VCaP (cell line): ENCODE results near the gene FKBP1A.

ENCODE experiments used
- H3K27ac ChIP-seq: fragments of 450-650 bp; 2 replicates; pipeline ENCODE4 v1.5.1; 2017
- CTCF ChIP-seq: fragments of 450-650 bp; conservative IDR thresholded peaks from 2 replicates; pipeline ENCODE4 v1.5.1; 2017; ENCODE audit warnings: mild to moderate bottlenecking, moderate library complexity

FKBP1A gene

DNA sequence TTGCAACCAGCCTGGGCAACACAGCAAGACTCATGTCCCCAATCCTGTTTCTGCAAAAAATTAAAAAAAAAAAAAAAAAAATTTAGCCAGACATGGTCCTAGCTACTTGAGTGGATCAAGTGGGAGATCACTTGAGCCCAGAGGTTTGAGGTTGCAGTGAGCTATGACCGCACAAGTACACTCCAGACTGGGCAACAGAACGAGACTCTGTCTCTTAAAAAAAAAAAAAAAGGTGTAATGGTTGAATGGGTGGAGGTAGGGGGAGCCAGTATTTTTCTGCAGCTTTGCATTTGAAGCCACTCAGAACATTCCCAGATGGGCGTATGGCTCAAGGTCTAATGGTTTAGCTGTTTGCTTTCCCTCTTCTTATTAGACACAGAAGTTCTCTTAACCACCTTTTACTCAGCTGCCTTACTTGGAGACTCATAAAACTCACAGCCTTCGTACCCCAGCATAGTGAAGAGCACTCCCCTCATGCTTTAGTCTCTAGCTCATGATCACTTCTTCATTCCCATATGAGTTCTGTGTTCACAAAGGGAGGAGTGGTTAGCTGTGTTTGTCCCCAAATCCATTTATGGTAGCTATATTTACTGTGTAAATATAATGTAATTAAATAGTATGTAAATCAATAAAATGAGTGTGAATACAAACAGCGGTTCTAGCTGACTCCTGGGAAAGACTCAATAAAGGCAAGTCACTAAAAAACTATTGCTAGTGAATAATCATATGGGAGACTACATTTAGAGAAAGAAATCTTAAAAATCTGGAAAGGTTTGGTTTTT lies 9.0 kb downstream of the FKBP1A start:
- H3K27ac ChIP-seq, result peak overlapping the region; percentile 11; the same call in 1 of the 2 replicates
- no peak for TF ChIP-seq CTCF

DNA sequence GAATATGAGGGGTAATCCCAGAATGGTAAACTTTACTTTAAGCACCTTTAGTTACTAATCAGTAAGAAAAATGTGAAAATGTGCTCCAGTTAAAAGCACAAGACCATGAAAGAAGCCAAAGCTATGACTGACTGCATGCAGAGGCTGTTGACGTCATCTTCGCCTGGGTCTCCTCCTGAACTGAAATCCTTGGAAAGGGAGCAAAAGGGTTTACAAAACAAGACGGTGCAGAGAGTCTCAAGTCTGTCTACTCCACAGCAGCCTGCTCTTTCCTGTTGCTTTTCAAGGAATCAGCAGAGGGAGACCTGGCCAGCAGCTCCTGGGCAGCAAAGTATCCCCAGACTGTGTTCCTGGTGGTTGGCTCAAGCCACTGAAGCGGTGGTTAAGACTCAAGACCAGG lies 10.2 kb downstream of the FKBP1A start:
- no peak for TF ChIP-seq CTCF
- H3K27ac ChIP-seq, result peak overlapping the region; percentile 17; the same call in 1 of the 2 replicates

- peak overlapping the region; percentile 17 for H3K27ac ChIP-seq
- no peak for TF ChIP-seq CTCF
These were observed 10.9 kb downstream of the FKBP1A start for GRCh38 chr20:1381753-1382591.

DNA sequence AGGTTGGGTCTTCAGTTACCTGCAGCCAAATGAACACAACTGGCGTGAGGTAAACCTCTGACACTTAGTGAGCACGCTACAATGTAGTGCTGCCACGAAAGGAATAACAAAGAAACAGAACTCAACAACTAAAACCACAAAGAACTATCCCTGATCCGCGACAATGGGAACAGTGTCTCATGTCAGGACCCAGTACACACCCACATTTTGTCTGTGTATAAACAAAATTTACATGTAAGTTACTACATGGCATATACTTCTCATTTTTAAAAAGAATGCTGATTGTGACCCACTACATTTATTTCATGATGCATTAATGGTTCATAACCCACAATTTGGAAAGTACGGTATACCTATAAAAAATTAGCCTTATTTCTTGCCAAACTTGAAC lies 14.1 kb downstream of the FKBP1A start:
- H3K27ac ChIP-seq, result no peak overlapping the region
- TF ChIP-seq CTCF, result no peak

DNA sequence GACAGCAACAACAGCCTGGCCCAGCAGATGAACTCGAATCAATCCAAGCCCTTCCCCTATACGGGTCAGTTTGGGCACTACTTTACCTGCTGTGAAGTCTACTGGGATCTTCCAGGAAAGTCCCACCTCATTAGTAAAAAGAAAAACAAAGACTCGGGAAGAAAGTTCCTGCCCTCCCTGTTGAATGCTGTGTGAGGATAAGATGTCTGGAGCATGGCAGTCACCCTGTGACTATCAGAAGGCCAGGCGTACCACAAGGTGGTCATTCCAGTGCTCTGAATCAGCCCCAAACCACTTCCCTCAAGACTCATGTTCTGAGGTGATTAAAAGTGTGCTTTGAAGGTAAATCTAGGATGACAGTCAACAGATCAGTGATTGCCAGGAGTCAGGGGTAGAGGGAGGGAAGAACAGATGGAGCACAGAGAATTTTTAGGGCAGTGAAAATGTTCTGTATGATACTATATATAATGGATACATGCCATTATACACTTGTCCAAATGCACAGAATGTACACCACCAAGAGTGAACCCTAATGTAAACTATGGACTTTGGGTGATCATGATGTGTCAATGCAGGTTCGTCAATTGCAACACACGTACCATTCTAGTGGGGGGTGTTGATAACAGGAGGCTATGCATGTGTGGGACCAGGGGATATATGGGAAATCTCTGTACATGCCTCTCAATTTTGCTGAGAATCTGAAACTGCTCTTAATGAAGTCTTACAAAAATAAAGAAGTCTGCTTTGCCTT lies 14.7 kb downstream of the FKBP1A start:
- no peak for TF ChIP-seq CTCF
- H3K27ac ChIP-seq, result no peak overlapping the region

DNA sequence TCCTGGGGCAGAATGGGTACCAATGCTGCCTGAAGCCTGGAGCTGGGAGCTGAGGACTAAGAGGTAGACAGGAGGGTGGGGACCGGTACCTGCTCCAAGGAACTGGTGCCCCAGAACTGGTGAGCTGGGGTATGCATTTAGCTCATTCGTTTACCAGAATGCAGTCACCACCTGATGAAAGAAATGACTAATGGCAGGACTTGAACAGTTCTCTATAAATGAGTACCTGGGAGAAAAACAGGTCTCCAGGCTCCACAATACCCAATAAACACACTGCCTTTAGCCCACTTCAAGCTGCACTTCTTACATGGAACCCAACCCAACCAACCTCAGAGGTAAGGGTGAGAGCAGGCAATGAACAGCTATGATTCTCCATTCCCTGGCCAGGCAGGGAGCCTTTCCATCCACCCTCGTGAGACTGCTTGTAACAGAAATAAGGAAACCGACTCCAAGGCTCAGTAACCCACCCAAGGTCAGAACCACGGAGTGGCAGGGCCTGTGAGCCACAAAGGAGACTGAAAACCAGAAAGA lies 15.4 kb downstream of the FKBP1A start:
- TF ChIP-seq CTCF, result no peak
- H3K27ac ChIP-seq, result no peak overlapping the region
